ENCODE measurements around the gene NTRK1.

Gene NTRK1

DNA sequence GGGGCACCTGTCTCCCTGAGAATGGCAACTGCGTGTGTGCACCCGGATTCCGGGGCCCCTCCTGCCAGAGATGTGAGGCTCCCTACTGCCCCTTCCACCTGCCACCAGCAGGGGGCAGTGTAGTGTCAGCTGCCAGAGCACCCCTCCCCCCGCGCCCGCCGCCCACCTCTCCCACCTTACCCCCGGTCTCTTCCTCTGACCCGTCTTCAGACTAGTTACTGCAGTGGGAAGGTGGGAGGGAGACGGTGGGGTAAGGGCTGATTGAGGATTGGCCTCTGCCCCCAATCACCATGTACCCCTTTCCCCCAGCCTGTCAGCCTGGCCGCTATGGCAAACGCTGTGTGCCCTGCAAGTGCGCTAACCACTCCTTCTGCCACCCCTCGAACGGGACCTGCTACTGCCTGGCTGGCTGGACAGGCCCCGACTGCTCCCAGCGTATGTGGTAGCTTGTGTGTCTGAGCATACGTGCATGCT is 49.7 kb downstream of the NTRK1 start:
- TF ChIP-seq, protein P1, sequence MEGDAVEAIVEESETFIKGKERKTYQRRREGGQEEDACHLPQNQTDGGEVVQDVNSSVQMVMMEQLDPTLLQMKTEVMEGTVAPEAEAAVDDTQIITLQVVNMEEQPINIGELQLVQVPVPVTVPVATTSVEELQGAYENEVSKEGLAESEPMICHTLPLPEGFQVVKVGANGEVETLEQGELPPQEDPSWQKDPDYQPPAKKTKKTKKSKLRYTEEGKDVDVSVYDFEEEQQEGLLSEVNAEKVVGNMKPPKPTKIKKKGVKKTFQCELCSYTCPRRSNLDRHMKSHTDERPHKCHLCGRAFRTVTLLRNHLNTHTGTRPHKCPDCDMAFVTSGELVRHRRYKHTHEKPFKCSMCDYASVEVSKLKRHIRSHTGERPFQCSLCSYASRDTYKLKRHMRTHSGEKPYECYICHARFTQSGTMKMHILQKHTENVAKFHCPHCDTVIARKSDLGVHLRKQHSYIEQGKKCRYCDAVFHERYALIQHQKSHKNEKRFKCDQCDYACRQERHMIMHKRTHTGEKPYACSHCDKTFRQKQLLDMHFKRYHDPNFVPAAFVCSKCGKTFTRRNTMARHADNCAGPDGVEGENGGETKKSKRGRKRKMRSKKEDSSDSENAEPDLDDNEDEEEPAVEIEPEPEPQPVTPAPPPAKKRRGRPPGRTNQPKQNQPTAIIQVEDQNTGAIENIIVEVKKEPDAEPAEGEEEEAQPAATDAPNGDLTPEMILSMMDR (IDR thresholded peaks at IDR 0.05; ENCODE audit: low read length) = peak; percentile 82
- no peak for TF ChIP-seq EZH2 (IDR thresholded peaks at IDR 0.05; ENCODE audit: borderline replicate concordance, low read length)
- H3F3A ChIP-seq (ENCODE audit: insufficient read depth, low read length) = no peaks in the 10 kb centered on the region
- no peak overlapping the region for H3K4me3 ChIP-seq (ENCODE audit: low read depth, low read length, poor library complexity, severe bottlenecking)
- no peaks in the 10 kb centered on the region for H3K79me2 ChIP-seq (ENCODE audit: insufficient read depth, low read length)
- no peaks in the 10 kb centered on the region for H3K27me3 ChIP-seq (ENCODE audit: insufficient read depth, low read length)
- no peaks in the 10 kb centered on the region for H3K9me3 ChIP-seq (ENCODE audit: low read length)
- H3K4me2 ChIP-seq (ENCODE audit: low read length) = no peak overlapping the region
- H2AFZ ChIP-seq (ENCODE audit: low read length) = no peak overlapping the region
- no peak overlapping the region for H3K9ac ChIP-seq (ENCODE audit: low read length)
- H3K27ac ChIP-seq (ENCODE audit: low read depth, low read length, poor library complexity, severe bottlenecking) = no peak overlapping the region
- H3K36me3 ChIP-seq (ENCODE audit: insufficient read depth, low read length) = no peaks in the 10 kb centered on the region
- H3K9me2 ChIP-seq (ENCODE audit: low read depth, low read length) = no peaks in the 10 kb centered on the region
- no peaks in the 10 kb centered on the region for H4K20me1 ChIP-seq (ENCODE audit: insufficient read depth, low read length)
- no peaks in the 10 kb centered on the region for H3K4me1 ChIP-seq (ENCODE audit: insufficient read depth, low read length, severe bottlenecking)

DNA sequence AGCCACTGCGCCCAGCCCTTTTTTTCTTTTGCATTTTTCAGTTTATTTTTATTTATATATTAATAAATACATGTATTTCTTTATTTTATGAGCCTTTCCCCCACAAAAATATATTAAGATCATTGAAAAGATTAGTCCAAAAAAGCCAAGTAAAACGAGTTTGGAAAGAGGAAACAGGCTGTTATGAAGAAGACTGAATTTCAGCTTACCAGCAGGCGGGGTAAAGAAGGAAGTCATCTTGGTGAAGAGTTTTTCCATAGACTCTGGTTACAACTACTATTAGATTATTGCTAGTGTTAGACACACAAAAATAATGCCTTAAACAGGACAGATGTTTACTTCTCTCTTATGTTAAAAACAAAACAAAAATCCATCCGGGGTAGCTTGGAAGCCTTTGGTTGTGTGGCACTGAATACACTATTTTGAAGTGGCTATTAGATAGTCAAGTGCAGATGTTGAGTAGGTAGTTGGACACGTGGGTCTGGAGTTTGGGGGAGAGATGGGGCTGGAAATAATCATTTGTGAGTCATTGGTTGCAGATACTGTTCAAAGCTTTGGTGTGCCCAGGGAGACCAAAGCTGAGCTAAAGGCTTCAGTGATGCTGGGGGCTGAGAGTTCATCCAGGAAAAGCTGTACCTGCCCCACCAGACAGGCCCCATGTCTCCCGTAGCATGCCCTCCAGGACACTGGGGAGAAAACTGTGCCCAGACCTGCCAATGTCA is 51.1 kb downstream of the NTRK1 start:
- no peak overlapping the region for H2AFZ ChIP-seq (ENCODE audit: low read length)
- no peak overlapping the region for H3K9ac ChIP-seq (ENCODE audit: low read length)
- H3K36me3 ChIP-seq (ENCODE audit: insufficient read depth, low read length) = no peaks in the 10 kb centered on the region
- no peaks in the 10 kb centered on the region for H3K4me1 ChIP-seq (ENCODE audit: insufficient read depth, low read length, severe bottlenecking)
- TF ChIP-seq, protein P1 (IDR thresholded peaks at IDR 0.05; ENCODE audit: low read length) = no peak
- TF ChIP-seq EZH2 (IDR thresholded peaks at IDR 0.05; ENCODE audit: borderline replicate concordance, low read length) = no peak
- no peak overlapping the region for H3K4me2 ChIP-seq (ENCODE audit: low read length)
- no peaks in the 10 kb centered on the region for H3K9me3 ChIP-seq (ENCODE audit: low read length)
- H3K9me2 ChIP-seq (ENCODE audit: low read depth, low read length) = no peaks in the 10 kb centered on the region
- H3K4me3 ChIP-seq (ENCODE audit: low read depth, low read length, poor library complexity, severe bottlenecking) = no peak overlapping the region
- no peaks in the 10 kb centered on the region for H3F3A ChIP-seq (ENCODE audit: insufficient read depth, low read length)
- H3K27ac ChIP-seq (ENCODE audit: low read depth, low read length, poor library complexity, severe bottlenecking) = no peak overlapping the region
- no peaks in the 10 kb centered on the region for H3K79me2 ChIP-seq (ENCODE audit: insufficient read depth, low read length)
- no peaks in the 10 kb centered on the region for H4K20me1 ChIP-seq (ENCODE audit: insufficient read depth, low read length)
- no peaks in the 10 kb centered on the region for H3K27me3 ChIP-seq (ENCODE audit: insufficient read depth, low read length)

DNA sequence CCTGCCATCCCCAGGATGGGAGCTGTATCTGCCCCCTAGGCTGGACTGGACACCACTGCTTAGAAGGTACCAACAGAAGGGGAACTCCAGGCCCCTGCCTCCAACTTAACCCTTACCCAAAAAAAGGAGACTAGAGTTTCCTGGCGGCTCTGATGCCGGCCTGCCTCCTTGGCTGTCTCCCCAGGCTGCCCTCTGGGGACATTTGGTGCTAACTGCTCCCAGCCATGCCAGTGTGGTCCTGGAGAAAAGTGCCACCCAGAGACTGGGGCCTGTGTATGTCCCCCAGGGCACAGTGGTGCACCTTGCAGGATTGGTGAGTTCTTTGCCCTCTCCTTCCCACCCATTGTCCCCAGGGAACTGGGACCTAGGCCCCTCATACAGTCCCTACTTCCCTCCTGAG is 51.6 kb downstream of the NTRK1 start:
- no peak for TF ChIP-seq EZH2 (IDR thresholded peaks at IDR 0.05; ENCODE audit: borderline replicate concordance, low read length)
- TF ChIP-seq, protein P1 (IDR thresholded peaks at IDR 0.05; ENCODE audit: low read length) = no peak

More for the DNA sequence above, 51.6 kb downstream of the NTRK1 start:
- Histone ChIP-seq H3F3A (ENCODE audit: insufficient read depth, low read length) (no peaks in the 10 kb centered on the region), H3K79me2 (ENCODE audit: insufficient read depth, low read length) (no peaks in the 10 kb centered on the region), H3K4me2 (ENCODE audit: low read length) (no peak overlapping the region), H2AFZ (ENCODE audit: low read length) (no peak overlapping the region), H3K4me1 (ENCODE audit: insufficient read depth, low read length, severe bottlenecking) (no peaks in the 10 kb centered on the region), H3K27me3 (ENCODE audit: insufficient read depth, low read length) (no peaks in the 10 kb centered on the region), H3K4me3 (ENCODE audit: low read depth, low read length, poor library complexity, severe bottlenecking) (no peak overlapping the region), H3K9me2 (ENCODE audit: low read depth, low read length) (no peaks in the 10 kb centered on the region), H3K9ac (ENCODE audit: low read length) (no peak overlapping the region), H3K27ac (ENCODE audit: low read depth, low read length, poor library complexity, severe bottlenecking) (no peak overlapping the region), H3K9me3 (ENCODE audit: low read length) (no peaks in the 10 kb centered on the region), H4K20me1 (ENCODE audit: insufficient read depth, low read length) (no peaks in the 10 kb centered on the region), H3K36me3 (ENCODE audit: insufficient read depth, low read length) (no peaks in the 10 kb centered on the region)
